H1 (cell line): ENCODE measurements around the gene SYMPK. TPM values are rescaled to one million over a fixed set of nuclear protein-coding genes. Genes with fewer than 3 reads are reported as not detected.

Experiments
- CTCF ChIA-PET: fragments of 300-600 bp; sonication (Branson Sonifier 250); formaldehyde crosslinking; loops from one replicate; lab custom pipeline; 2021; ENCODE audit not compliant: partially characterized antibody; lab: Charles Lee
- POLR2A ChIA-PET: fragments of 300-600 bp; sonication (Branson Sonifier 250); formaldehyde crosslinking; loops from one replicate; lab custom pipeline; 2021; ENCODE audit warnings: inconsistent platforms; ENCODE audit not compliant: partially characterized antibody; lab: Charles Lee
- DNase-seq, 2 experiments: peaks; one replicate each; pipeline versions ENCODE4 v3.0.0 to v3.0.0-alpha.2; 2010 to 2022; ENCODE audit warnings: low spot score in 2 of 2, low read depth in 1 of 2, mixed read lengths in 1 of 2
- FAIRE-seq: peaks from 2 replicates; lab custom pipeline; 2011; peaks lifted over from hg19 to GRCh38; lab: Jason Lieb, UNC
- H2AFZ ChIP-seq: 2 replicates; pipeline ENCODE4 v1.8.1; 2012; ENCODE audit warnings: low read length, inconsistent platforms
- H2AK5ac ChIP-seq: 2 replicates; pipeline ENCODE4 v1.6.1; 2013; ENCODE audit warnings: low read depth, low read length
- H2BK120ac ChIP-seq: replicated peaks from 2 replicates; pipeline ENCODE3; 2013; ENCODE audit warnings: low read depth, low read length, inconsistent platforms
- H2BK12ac ChIP-seq: 2 replicates; pipeline ENCODE4 v1.6.1; 2013; ENCODE audit warnings: low read depth, low read length
- H2BK15ac ChIP-seq: 2 replicates; pipeline ENCODE4 v1.6.1; 2013; ENCODE audit warnings: low read length
- H2BK20ac ChIP-seq: 2 replicates; pipeline ENCODE4 v1.6.1; 2013; ENCODE audit warnings: low read length
- H2BK5ac ChIP-seq: 2 replicates; pipeline ENCODE4 v1.6.1; 2013; ENCODE audit warnings: low read depth, low read length
- H3K14ac ChIP-seq: 2 replicates; pipeline ENCODE4 v1.6.1; 2013; ENCODE audit warnings: inconsistent platforms; ENCODE audit not compliant: insufficient read length
- H3K18ac ChIP-seq: 2 replicates; pipeline ENCODE4 v1.6.1; 2013; ENCODE audit warnings: low read length; ENCODE audit errors: extremely low read depth
- H3K23ac ChIP-seq: 2 replicates; pipeline ENCODE4 v1.6.1; 2013; ENCODE audit warnings: inconsistent platforms; ENCODE audit not compliant: insufficient read length
- H3K23me2 ChIP-seq: 2 replicates; pipeline ENCODE4 v1.6.1; 2013; ENCODE audit warnings: low read depth, low read length
- H3K27ac ChIP-seq: 2 replicates; pipeline ENCODE4 v1.6.1; 2011; ENCODE audit warnings: low read depth, low read length, inconsistent platforms
- H3K27me3 ChIP-seq, 4 experiments: replicated peaks in 1 of 4; 1 replicate in 1 of 4; 2 replicates in 3 of 4; pipeline versions ENCODE4 v1.6.1 to v1.8.1; 2011 to 2013; ENCODE audit warnings: low read length in 3 of 4, mild to moderate bottlenecking in 3 of 4, inconsistent platforms in 2 of 4, mixed read lengths in 2 of 4, moderate library complexity in 1 of 4; ENCODE audit not compliant: control insufficient read depth in 3 of 4, insufficient read depth in 3 of 4; ENCODE audit errors: extremely low read depth in 1 of 4
- H3K36me3 ChIP-seq, 4 experiments: 2 replicates each; pipeline versions ENCODE4 v1.6.1 to v1.8.1; 2011 to 2013; ENCODE audit warnings: mild to moderate bottlenecking in 4 of 4, low read length in 3 of 4, moderate library complexity in 2 of 4, control low read depth in 1 of 4, inconsistent platforms in 1 of 4; ENCODE audit not compliant: insufficient read depth in 4 of 4, control insufficient read depth in 2 of 4
- H3K4ac ChIP-seq: replicated peaks from 2 replicates; pipeline ENCODE3; 2013; ENCODE audit warnings: low read length, low read depth, mixed read lengths, inconsistent platforms; ENCODE audit not compliant: insufficient read length
- H3K4me1 ChIP-seq, 4 experiments: replicated peaks in 1 of 4; 1 replicate in 1 of 4; 2 replicates in 3 of 4; pipeline versions ENCODE4 v1.6.1 to v1.8.1; 2011 to 2013; ENCODE audit warnings: low read length in 3 of 4, inconsistent platforms in 2 of 4, mixed read lengths in 1 of 4; ENCODE audit not compliant: insufficient read depth in 4 of 4, control insufficient read depth in 3 of 4
- H3K4me2 ChIP-seq, 2 experiments: 2 replicates each; pipeline versions ENCODE4 v1.6.1 to v1.8.1; 2011 to 2013; ENCODE audit warnings: low read depth in 2 of 2, low read length in 2 of 2, control low read depth in 1 of 2, inconsistent platforms in 1 of 2, mild to moderate bottlenecking in 1 of 2; ENCODE audit not compliant: insufficient read depth in 1 of 2
- H3K4me3 ChIP-seq, 4 experiments: fragments of 200-600, 300-600 bp in 1 of 4; sonication (generic), shearing (Covaris generic), sonication (Bioruptor Twin) in 1 of 4; 2 replicates each; pipeline versions ENCODE4 v1.5.1 to v1.8.1; 2011 to 2016; ENCODE audit warnings: low read length in 4 of 4, low read depth in 3 of 4, control low read depth in 2 of 4, inconsistent platforms in 2 of 4, mild to moderate bottlenecking in 2 of 4, mixed read lengths in 1 of 4, moderate library complexity in 1 of 4; ENCODE audit not compliant: insufficient read depth in 2 of 4; ENCODE audit errors: extremely low read depth in 1 of 4
- H3K56ac ChIP-seq: replicated peaks from 2 replicates; pipeline ENCODE3; 2013; ENCODE audit warnings: low read depth, mild to moderate bottlenecking, mixed read lengths, low read length, inconsistent platforms; ENCODE audit not compliant: insufficient read length
- H3K79me1 ChIP-seq: 2 replicates; pipeline ENCODE4 v1.6.1; 2013; ENCODE audit warnings: low read depth, low read length, control low read depth
- H3K79me2 ChIP-seq, 2 experiments: 2 replicates each; pipeline versions ENCODE4 v1.6.1 to v1.8.1; 2012 to 2013; ENCODE audit warnings: low read length in 2 of 2, mild to moderate bottlenecking in 2 of 2, inconsistent platforms in 1 of 2; ENCODE audit not compliant: insufficient read depth in 2 of 2, control insufficient read depth in 1 of 2
- H3K9ac ChIP-seq, 4 experiments: replicated peaks in 1 of 4; 1 replicate in 1 of 4; 2 replicates in 3 of 4; pipeline versions ENCODE4 v1.6.1 to v1.8.1; 2011 to 2013; ENCODE audit warnings: low read depth in 3 of 4, low read length in 3 of 4, control low read depth in 2 of 4, mild to moderate bottlenecking in 2 of 4, moderate library complexity in 2 of 4, inconsistent platforms in 1 of 4; ENCODE audit errors: extremely low read depth in 1 of 4
- H3K9me3 ChIP-seq, 2 experiments: 2 replicates each; pipeline versions ENCODE4 v1.6.1 to v1.8.1; 2012 to 2013; ENCODE audit warnings: mild to moderate bottlenecking in 2 of 2, moderate library complexity in 2 of 2, control low read depth in 1 of 2, inconsistent platforms in 1 of 2, low read depth in 1 of 2, low read length in 1 of 2, mixed read lengths in 1 of 2; ENCODE audit not compliant: insufficient read depth in 2 of 2
- H4K20me1 ChIP-seq, 2 experiments: replicated peaks in 1 of 2; 2 replicates each; pipeline versions ENCODE3 to v1.8.1; 2011 to 2013; ENCODE audit warnings: inconsistent platforms in 2 of 2, low read length in 2 of 2, mild to moderate bottlenecking in 1 of 2; ENCODE audit not compliant: insufficient read depth in 2 of 2, control insufficient read depth in 1 of 2
- H4K5ac ChIP-seq: 2 replicates; pipeline ENCODE4 v1.6.1; 2013; ENCODE audit warnings: low read length, low read depth, mixed read lengths, inconsistent platforms; ENCODE audit not compliant: insufficient read length
- H4K8ac ChIP-seq: 2 replicates; pipeline ENCODE4 v1.8.0; 2013; ENCODE audit warnings: mild to moderate bottlenecking, moderate library complexity, low read length, inconsistent platforms; ENCODE audit not compliant: insufficient read depth; ENCODE audit errors: extremely low read depth
- H4K91ac ChIP-seq: replicated peaks from 2 replicates; pipeline ENCODE3; 2013; ENCODE audit warnings: low read length, mixed read lengths, inconsistent platforms; ENCODE audit not compliant: insufficient read length
- ASH2L ChIP-seq: fragments of 200-600, 300-600 bp; sonication (generic); IDR thresholded peaks from one replicate; pipeline ENCODE4 v1.7.1; 2017; ENCODE audit warnings: low read length
- BCL11A ChIP-seq, 2 experiments: IDR thresholded peaks; one replicate each; pipeline ENCODE4 v1.6.1; 2011; ENCODE audit warnings: low read depth in 2 of 2, low read length in 2 of 2, mild to moderate bottlenecking in 2 of 2
- PHF8 ChIP-seq: fragments of 200-600 bp; sonication (generic); conservative IDR thresholded peaks from 2 replicates; pipeline ENCODE4 v1.7.1; 2012; ENCODE audit warnings: low read depth, mild to moderate bottlenecking, inconsistent platforms, low read length, moderate library complexity
- POLR2AphosphoS5 ChIP-seq: IDR thresholded peaks from 2 replicates; pipeline ENCODE4 v1.6.1; 2011; ENCODE audit warnings: low read depth, low read length
- RFX5 ChIP-seq: IDR thresholded peaks from 2 replicates; pipeline ENCODE4 v1.6.1; 2011; ENCODE audit warnings: low read depth, low read length, improper control_type of control experiment, borderline replicate concordance
- SIRT6 ChIP-seq: IDR thresholded peaks from one replicate; pipeline ENCODE4 v1.7.1; 2012; ENCODE audit warnings: low read length, inconsistent platforms
- YY1 ChIP-seq: IDR thresholded peaks from 2 replicates; pipeline ENCODE4 v1.6.1; 2011; ENCODE audit warnings: low read depth, mild to moderate bottlenecking, low read length
- WGBS, 2 experiments: shearing (Covaris generic) in 1 of 2; methylation state at CpG; one replicate each; pipeline versions ENCODE4 v1.1.6 to v1.1.7; 2013 to 2015; ENCODE audit warnings: low lambda C conversion rate in 2 of 2, mixed read lengths in 2 of 2, inconsistent platforms in 1 of 2, low coverage in 1 of 2, missing lambda C conversion rate in 1 of 2; ENCODE audit not compliant: insufficient replicate concordance in 2 of 2, insufficient coverage in 1 of 2, insufficient read length in 1 of 2; ENCODE audit errors: extremely low coverage in 1 of 2, missing lambda C conversion rate in 1 of 2; 5-methylcytosine and 5-hydroxymethylcytosine counted together
- polyA plus RNA-seq, 7 experiments: library from polyadenylated mRNA; depleted of rRNA in 3 of 7; stranded (reverse) in 5 of 7; unstranded in 2 of 7; fragments of >200 nt in 5 of 7; fragments of 200-250 nt in 2 of 7; gene quantifications; 1 replicate in 5 of 7; 2 replicates in 1 of 7; 4 replicates in 1 of 7; pipeline versions ENCODE4 v1.2.1 to v1.2.3, GENCODE V29; 2011 to 2013; ENCODE audit warnings: missing spikeins in 2 of 7, mixed read lengths in 2 of 7
- total RNA-seq: library from RNA; stranded (reverse); fragmentation: NEBNext Ultra II Directional; extraction: Animal tissue kit (Norgen Biotek cat#: 25700); gene quantifications from 2 replicates; pipeline ENCODE4 v1.2.1, GENCODE V29; 2021
- TF ChIP-seq, protein P1 (sequence below), 3 experiments: IDR thresholded peaks; 1 replicate in 2 of 3; 2 replicates in 1 of 3; pipeline versions ENCODE4 v1.5.1 to v1.6.1; 2011; ENCODE audit warnings: low read length in 3 of 3, mild to moderate bottlenecking in 3 of 3, inconsistent platforms in 2 of 3, low read depth in 1 of 3, moderate library complexity in 1 of 3; ENCODE audit not compliant: insufficient read depth in 1 of 3; ENCODE audit errors: control extremely low read depth in 1 of 3
- TF ChIP-seq, protein P2 (sequence below): IDR thresholded peaks from 2 replicates; pipeline ENCODE4 v1.6.1; 2012; ENCODE audit warnings: inconsistent platforms
- TF ChIP-seq, protein P3 (sequence below): IDR thresholded peaks from 2 replicates; pipeline ENCODE4 v1.6.1; 2011; ENCODE audit warnings: low read length, improper control_type of control experiment

Gene SYMPK
- total and polyA plus RNA-seq, 2 of the 8 experiments (the other 6 are each of a cell fraction or from before 2014, with no cell fraction given) = 93.6 to 99.5 TPM

DNA sequence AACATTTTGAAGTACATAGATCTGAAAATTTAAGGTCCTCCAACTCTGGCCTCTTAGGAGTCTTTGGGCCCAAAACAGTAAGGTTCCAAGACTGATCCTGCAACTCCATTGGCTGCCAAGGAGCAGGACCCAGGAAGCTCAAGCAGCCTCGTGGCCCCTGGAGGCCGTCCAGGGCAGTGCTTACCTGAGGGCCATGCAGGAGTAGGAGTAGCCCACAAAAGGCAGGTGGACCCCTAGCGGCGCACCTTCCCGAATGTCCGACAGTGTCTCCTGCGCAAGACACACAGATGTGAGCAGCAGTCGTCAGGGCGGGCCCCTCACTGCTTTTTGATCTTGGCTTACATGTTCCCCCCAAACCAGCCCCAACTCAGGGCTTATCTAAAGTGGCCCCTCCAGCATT lies 88.2 kb downstream of the SYMPK start:
- Histone ChIP-seq H4K8ac (no peak overlapping the region), H4K20me1 (peaks cover 3 to 4% of the 10 kb centered on the region in 2 experiments), H3K4me2 (no peak overlapping the region), H3K79me2 (no peaks in the 10 kb centered on the region), H4K5ac (no peak overlapping the region), H2BK20ac (no peak overlapping the region), H3K27ac (no peak overlapping the region), H3K36me3 (peaks cover 6 to 10% (median 7%) of the 10 kb centered on the region in 4 experiments; a peak in 5 of 8 replicates), H2AK5ac (no peak overlapping the region), H3K14ac (no peak overlapping the region), H3K18ac (no peak overlapping the region), H3K27me3 (peaks cover 0 to under 1% (median 0%) of the 10 kb centered on the region in 4 experiments; a peak in 1 of 7 replicates), H3K23ac (no peak overlapping the region), H3K4me1 (peaks cover 0 to 11% (median 7%) of the 10 kb centered on the region in 4 experiments; a peak in 6 of 7 replicates), H3K4ac (no peak overlapping the region), H3K9ac (no peak overlapping the region), H3K56ac (no peak overlapping the region), H3K79me1 (no peaks in the 10 kb centered on the region), H2AFZ (no peak overlapping the region), H3K9me3 (no peaks in the 10 kb centered on the region), H2BK120ac (no peak overlapping the region), H2BK12ac (no peak overlapping the region), H3K4me3 (no peak overlapping the region), H2BK5ac (no peak overlapping the region), H2BK15ac (no peak overlapping the region), H3K23me2 (peaks cover 15% of the 10 kb centered on the region), H4K91ac (no peak overlapping the region)
- CTCF ChIA-PET = interaction anchor here (0.6 to 3.0 kb wide), 16 partner anchors 8 to 107 kb away, joined by 3 to 15 read pairs (median 4); partner anchors contain the start of gene DMWD
- DNase-seq = peak; percentile 81 to 87
- POLR2A ChIA-PET = interaction anchor here (0.8 to 12.8 kb wide), 9 partner anchors 6 to 57 kb away, joined by 3 to 175 read pairs (median 4); partner anchors contain the start of genes DMPK and RSPH6A
- WGBS, 2 experiments = 70% methylated on average over 9 of the region's 9 CpGs; no CpG with 5 or more reads in 1 of the 2 experiments
- peak; percentile 85 for FAIRE-seq
- TF ChIP-seq ASH2L (no peak), RFX5 (no peak), SIRT6 (no peak), YY1 (peak; percentile 24; the same call in 1 of the 2 replicates), PHF8 (no peak), POLR2AphosphoS5 (peak; percentile 40; the same call in 1 of the 2 replicates), BCL11A (IDR thresholded peaks at IDR 0.05; ENCODE audit: low read depth in 2 of 2, low read length in 2 of 2) (no peak)
- TF ChIP-seq, protein P1, sequence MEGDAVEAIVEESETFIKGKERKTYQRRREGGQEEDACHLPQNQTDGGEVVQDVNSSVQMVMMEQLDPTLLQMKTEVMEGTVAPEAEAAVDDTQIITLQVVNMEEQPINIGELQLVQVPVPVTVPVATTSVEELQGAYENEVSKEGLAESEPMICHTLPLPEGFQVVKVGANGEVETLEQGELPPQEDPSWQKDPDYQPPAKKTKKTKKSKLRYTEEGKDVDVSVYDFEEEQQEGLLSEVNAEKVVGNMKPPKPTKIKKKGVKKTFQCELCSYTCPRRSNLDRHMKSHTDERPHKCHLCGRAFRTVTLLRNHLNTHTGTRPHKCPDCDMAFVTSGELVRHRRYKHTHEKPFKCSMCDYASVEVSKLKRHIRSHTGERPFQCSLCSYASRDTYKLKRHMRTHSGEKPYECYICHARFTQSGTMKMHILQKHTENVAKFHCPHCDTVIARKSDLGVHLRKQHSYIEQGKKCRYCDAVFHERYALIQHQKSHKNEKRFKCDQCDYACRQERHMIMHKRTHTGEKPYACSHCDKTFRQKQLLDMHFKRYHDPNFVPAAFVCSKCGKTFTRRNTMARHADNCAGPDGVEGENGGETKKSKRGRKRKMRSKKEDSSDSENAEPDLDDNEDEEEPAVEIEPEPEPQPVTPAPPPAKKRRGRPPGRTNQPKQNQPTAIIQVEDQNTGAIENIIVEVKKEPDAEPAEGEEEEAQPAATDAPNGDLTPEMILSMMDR (IDR thresholded peaks at IDR 0.05; ENCODE audit: control extremely low read depth in 1 of 3, insufficient read depth in 1 of 3, low read depth in 1 of 3, low read length in 3 of 3) = peak; percentile 77 to 93 (median 83)
- TF ChIP-seq, protein P2, sequence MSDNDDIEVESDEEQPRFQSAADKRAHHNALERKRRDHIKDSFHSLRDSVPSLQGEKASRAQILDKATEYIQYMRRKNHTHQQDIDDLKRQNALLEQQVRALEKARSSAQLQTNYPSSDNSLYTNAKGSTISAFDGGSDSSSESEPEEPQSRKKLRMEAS = peak; percentile 85
- TF ChIP-seq, protein P3, sequence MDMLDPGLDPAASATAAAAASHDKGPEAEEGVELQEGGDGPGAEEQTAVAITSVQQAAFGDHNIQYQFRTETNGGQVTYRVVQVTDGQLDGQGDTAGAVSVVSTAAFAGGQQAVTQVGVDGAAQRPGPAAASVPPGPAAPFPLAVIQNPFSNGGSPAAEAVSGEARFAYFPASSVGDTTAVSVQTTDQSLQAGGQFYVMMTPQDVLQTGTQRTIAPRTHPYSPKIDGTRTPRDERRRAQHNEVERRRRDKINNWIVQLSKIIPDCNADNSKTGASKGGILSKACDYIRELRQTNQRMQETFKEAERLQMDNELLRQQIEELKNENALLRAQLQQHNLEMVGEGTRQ = no peak
